MM.1S (cell line): ENCODE results near the gene EPHB1.

ENCODE experiments used
- CTCF ChIP-seq: fragments of 300-600 bp; sonication (generic); IDR thresholded peaks from 2 replicates; pipeline ENCODE4 v1.5.1; 2016; ENCODE audit warnings: antibody characterized with exemption, low read length, mixed read lengths
- EZH2 ChIP-seq: fragments of 300-600 bp; sonication (generic); optimal IDR thresholded peaks from 2 replicates; pipeline ENCODE3; 2017; ENCODE audit warnings: low read depth, mild to moderate bottlenecking, antibody characterized with exemption, low read length, mixed read lengths
- EZH2phosphoT487 ChIP-seq: fragments of 300-600 bp; sonication (generic); IDR thresholded peaks from 2 replicates; pipeline ENCODE4 v1.6.1; 2018; ENCODE audit warnings: antibody characterized with exemption, low read length

DNA sequence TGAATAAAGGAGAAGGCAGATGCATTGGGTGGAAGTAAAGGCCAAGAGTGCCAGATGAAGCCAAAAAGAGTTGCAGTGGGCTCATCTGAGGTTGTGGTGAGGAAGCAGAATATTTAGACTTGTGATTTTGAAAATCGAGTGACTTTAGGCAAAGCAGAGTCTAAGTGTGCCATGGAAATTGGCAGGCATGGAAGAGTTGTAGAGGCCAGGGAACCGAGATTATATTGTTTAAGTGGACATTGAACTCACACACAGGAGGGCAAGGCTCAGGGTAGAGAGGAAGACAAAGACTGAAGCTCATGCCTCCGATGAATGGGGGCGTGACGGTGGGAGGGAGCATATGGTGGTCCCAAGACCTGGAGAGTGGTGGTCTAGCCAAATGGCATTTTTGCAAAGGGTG lies 347.5 kb downstream of the EPHB1 start:
- no peak for TF ChIP-seq EZH2
- TF ChIP-seq CTCF, result no peak
- no peak for TF ChIP-seq EZH2phosphoT487
